HL-60 (cell line): ENCODE measurements around the gene CCDC126.

ENCODE experiments used
- CTCF ChIP-seq: IDR thresholded peaks from one replicate; pipeline ENCODE4 v1.5.1; 2011; ENCODE audit warnings: low read length, control low read depth, inconsistent platforms; ENCODE audit not compliant: insufficient read depth
- GABPA ChIP-seq: IDR thresholded peaks from 2 replicates; pipeline ENCODE4 v1.6.1; 2012; ENCODE audit warnings: low read depth
- POLR2AphosphoS5 ChIP-seq: IDR thresholded peaks from 2 replicates; pipeline ENCODE4 v1.6.1; 2012; ENCODE audit warnings: low read depth
- TF ChIP-seq, protein P1 (sequence below): IDR thresholded peaks from 2 replicates; pipeline ENCODE4 v1.6.1; 2012; ENCODE audit warnings: low read depth; ENCODE audit not compliant: insufficient replicate concordance

GRCh38 chr7:23558303-23558702 is 38.9 kb upstream of the CCDC126 start:
- TF ChIP-seq POLR2AphosphoS5 = no peak
- TF ChIP-seq CTCF = no peak
- no peak for TF ChIP-seq GABPA
- TF ChIP-seq, protein P1, sequence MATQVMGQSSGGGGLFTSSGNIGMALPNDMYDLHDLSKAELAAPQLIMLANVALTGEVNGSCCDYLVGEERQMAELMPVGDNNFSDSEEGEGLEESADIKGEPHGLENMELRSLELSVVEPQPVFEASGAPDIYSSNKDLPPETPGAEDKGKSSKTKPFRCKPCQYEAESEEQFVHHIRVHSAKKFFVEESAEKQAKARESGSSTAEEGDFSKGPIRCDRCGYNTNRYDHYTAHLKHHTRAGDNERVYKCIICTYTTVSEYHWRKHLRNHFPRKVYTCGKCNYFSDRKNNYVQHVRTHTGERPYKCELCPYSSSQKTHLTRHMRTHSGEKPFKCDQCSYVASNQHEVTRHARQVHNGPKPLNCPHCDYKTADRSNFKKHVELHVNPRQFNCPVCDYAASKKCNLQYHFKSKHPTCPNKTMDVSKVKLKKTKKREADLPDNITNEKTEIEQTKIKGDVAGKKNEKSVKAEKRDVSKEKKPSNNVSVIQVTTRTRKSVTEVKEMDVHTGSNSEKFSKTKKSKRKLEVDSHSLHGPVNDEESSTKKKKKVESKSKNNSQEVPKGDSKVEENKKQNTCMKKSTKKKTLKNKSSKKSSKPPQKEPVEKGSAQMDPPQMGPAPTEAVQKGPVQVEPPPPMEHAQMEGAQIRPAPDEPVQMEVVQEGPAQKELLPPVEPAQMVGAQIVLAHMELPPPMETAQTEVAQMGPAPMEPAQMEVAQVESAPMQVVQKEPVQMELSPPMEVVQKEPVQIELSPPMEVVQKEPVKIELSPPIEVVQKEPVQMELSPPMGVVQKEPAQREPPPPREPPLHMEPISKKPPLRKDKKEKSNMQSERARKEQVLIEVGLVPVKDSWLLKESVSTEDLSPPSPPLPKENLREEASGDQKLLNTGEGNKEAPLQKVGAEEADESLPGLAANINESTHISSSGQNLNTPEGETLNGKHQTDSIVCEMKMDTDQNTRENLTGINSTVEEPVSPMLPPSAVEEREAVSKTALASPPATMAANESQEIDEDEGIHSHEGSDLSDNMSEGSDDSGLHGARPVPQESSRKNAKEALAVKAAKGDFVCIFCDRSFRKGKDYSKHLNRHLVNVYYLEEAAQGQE = no peak
